ELF-1 (cell line): ENCODE data around the gene ADAMTSL3.

Experiments
- DNase-seq: peaks from one replicate; pipeline ENCODE4 v3.0.0-alpha.2; 2016; ENCODE audit warnings: low read depth, low spot score

Gene ADAMTSL3

GRCh38 chr15:83869341-83869740 is 215.4 kb downstream of the ADAMTSL3 start:
- peak; percentile 11 for DNase-seq

DNA sequence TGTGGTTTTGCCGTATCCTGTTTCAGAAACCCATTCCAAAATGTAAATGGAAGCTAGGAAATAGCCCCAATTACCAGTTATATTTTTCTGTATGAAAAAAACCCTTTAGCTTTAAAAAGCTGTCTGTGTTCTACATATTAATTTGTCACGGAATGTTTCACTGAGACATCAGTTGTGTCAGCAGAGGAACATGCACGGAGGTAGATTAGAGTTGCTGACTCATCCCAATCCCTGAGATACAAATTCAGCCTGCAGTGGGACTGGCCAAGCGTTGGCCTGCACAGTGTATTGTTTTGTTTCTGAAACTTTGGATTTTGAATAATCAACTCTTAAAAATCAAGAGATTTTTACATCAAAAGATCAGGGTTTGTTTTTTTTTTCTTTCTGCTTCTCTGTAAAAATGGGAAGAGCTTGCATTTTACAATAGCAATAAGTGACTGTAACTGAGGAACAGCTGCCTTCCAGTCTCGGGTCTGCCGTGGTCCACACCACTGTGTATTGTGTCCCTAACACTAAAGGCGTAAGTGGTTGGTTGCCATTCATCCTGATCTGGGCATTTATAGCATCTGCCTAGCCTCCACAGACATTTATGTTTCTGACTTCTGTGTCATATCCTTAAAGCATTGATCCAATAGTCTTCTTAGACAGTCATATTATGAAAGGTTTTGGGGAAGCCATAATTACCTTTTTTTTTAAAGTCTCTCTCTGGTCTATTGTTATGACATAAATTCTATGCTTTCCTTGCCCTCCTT is 218.1 kb downstream of the ADAMTSL3 start:
- DNase-seq = no peak

DNA sequence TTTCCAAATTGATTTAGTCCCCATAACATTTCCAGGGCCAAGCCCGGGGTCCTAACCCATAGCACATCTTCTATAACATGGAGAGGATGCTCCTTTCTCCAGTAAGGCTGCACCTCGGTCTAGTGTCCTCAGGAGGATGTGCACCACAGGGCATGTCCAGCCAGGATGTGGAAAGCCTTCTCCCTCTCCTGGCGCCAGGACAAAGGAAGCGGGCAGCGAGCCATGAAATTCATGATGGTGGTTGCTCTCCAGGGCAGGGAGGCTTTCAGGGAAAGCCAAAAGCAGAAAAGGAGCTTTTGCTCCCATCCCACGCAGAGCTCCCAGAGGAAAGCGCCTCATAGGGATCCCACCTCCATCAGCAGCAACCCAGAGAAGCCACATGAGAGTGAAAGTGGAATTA is 220.0 kb downstream of the ADAMTSL3 start:
- DNase-seq = no peak

GRCh38 chr15:83880529-83880928 is 226.6 kb downstream of the ADAMTSL3 start:
- no peak for DNase-seq

DNA sequence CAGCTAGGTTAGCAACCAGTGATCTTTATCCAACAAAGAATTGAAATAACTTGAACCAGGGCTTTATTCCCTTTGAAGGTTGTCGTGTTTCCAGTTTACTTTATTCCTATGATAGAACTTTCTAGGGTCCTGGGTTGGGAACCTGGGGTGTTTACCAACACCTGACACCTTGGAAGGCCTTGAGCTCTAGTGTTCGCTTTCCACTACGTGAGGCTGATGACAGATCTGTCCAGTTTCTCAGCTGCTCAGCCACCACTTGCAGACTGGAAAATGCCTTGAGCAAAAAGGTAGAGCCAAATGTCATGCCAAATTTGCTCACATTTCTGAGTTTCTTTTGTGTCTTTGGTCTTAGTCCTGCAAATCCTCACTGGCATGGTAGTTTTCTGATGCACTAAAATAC is 227.2 kb downstream of the ADAMTSL3 start:
- DNase-seq = no peak

DNA sequence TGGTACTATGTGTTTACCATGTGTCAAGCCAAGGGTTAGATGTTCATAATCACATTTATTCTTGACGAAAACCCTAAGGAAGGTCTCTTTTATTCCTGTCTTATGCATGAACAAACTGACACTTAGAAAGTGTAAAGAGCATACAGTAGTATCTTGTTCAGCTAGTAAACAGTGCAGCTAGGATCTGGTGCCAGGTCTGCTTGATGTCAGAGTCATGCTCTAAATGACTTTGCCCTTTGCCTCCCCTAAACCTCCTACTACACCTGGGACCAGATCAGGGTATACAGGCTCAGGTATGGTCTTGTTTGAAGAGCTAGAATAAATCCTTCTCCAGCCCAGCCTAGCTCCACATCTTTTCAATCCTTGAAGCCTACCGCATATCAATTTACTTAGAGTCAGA is 232.4 kb downstream of the ADAMTSL3 start:
- no peak for DNase-seq

- no peak for DNase-seq
Observed at GRCh38 chr15:83887404-83887803, 233.5 kb downstream of the ADAMTSL3 start.

- DNase-seq = no peak
Observed at GRCh38 chr15:83887961-83888360, 234.0 kb downstream of the ADAMTSL3 start.

- DNase-seq = no peak
Observed at GRCh38 chr15:83889995-83890394, 236.1 kb downstream of the ADAMTSL3 start.

DNA sequence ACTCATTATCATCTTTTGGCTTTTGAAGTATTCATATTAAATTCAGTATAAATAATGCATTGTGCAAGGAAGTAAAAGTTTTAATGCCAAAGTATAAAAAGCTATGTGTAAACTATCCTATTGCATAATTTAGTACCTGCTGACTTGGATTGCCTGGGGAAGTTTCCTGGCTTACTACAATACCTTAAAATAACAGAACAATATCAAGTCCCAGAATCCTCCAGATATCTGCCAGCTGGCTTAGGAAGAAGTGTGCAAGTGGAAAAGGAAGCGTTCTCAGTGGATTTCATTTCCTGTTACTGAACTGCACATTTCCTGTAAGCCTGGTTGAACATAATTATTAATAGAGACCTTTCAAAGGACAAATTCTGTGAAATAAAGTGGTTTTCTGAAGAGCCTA is 236.7 kb downstream of the ADAMTSL3 start:
- no peak for DNase-seq

- DNase-seq = no peak
Observed at GRCh38 chr15:83892498-83892897, 238.6 kb downstream of the ADAMTSL3 start.

GRCh38 chr15:83893308-83893707 is 239.4 kb downstream of the ADAMTSL3 start:
- no peak for DNase-seq

GRCh38 chr15:83897037-83897436 is 243.1 kb downstream of the ADAMTSL3 start:
- DNase-seq = no peak

- no peak for DNase-seq
Observed at GRCh38 chr15:83898361-83898760, 244.4 kb downstream of the ADAMTSL3 start.

DNA sequence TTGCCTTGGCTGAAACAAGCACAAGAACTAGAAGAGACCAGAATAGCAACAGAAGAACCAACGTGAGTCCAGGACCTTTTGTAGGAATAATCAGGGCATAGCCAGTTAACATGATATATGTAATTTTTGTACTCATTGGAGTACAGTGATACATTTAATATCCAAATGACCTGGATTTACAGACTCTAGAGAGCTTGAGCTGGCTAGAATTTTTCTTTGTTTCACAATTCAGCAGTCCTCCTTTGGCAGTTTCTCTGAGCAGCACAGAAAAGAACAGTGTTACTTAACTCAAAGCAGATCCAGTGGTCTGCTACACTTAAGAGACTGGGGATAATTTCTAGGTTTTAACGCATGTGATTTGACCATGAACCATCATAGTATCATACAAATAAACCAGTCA is 245.7 kb downstream of the ADAMTSL3 start:
- DNase-seq = no peak

- DNase-seq = no peak
Observed at GRCh38 chr15:83904107-83905040, 250.5 kb downstream of the ADAMTSL3 start.

GRCh38 chr15:83905556-83906273 is 251.8 kb downstream of the ADAMTSL3 start:
- DNase-seq = no peak

DNA sequence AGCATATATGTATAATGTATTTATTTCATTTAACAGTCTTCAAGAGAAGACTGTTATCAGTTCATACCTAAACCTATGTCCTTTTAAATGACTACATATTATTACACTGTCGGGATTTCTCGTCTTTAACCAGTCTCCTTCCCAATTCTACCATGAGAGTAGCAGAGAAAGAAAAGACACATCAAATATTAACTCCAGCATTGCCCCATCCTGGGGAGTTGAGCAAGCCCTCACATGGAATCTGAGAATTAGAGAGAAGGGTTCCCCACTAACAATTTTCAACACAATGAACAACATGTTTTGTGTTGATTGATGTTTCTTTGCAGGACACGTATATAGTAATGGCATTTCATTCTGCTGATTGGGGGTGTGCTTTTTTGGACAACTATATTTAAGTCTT is 257.4 kb downstream of the ADAMTSL3 start:
- no peak for DNase-seq

GRCh38 chr15:83912343-83912742 is 258.4 kb downstream of the ADAMTSL3 start:
- DNase-seq = no peak

GRCh38 chr15:83913034-83913632 is 259.2 kb downstream of the ADAMTSL3 start:
- DNase-seq = no peak

- no peak for DNase-seq
Observed at GRCh38 chr15:83914906-83915305, 261.0 kb downstream of the ADAMTSL3 start.

- DNase-seq = no peak
Observed at GRCh38 chr15:83917432-83917831, 263.5 kb downstream of the ADAMTSL3 start.
